GM19468 (cell line): ENCODE data around the gene QRFPR.
A peak's percentile ranks its signal among the peaks of the same experiment; 100 is the strongest.
"Not testable (repeated sequence)": the region's sequence is repeated elsewhere in the genome, so short reads cannot be mapped to it uniquely, and the experiment has no call there.

Source experiments
- ATAC-seq: cut with Tn5 transposase; IDR thresholded peaks from one replicate; pipeline ENCODE4 v1.9.1; 2021; ENCODE audit warnings: mild to moderate bottlenecking, moderate library complexity, moderate number of reproducible peaks; ENCODE audit not compliant: unreplicated experiment; ENCODE audit errors: extremely low read depth

QRFPR gene

GRCh38 chr4:121380776-121381462 is at the start of gene QRFPR:
QRFPR (minus strand) TSS chr4:121381018; CDS start chr4:121380647, 371 bp downstream.
- ATAC-seq, result no peak

- no peak for ATAC-seq
These were observed 47.9 kb upstream of the QRFPR start for GRCh38 chr4:121428721-121429120.

- ATAC-seq, result no peak
These were observed 40.8 kb upstream of the QRFPR start for GRCh38 chr4:121421594-121421993.

GRCh38 chr4:121411151-121411744 is 30.4 kb upstream of the QRFPR start:
- no peak for ATAC-seq

GRCh38 chr4:121408567-121408966 is 27.7 kb upstream of the QRFPR start:
- not testable (repeated sequence) for ATAC-seq

GRCh38 chr4:121400632-121401031 is 19.8 kb upstream of the QRFPR start:
- ATAC-seq, result no peak

- no peak for ATAC-seq
These were observed 17.3 kb upstream of the QRFPR start for GRCh38 chr4:121397941-121398601.

- no peak for ATAC-seq
These were observed 16.6 kb upstream of the QRFPR start for GRCh38 chr4:121397434-121397833.

GRCh38 chr4:121392426-121393086 is 11.7 kb upstream of the QRFPR start:
- ATAC-seq, result no peak

- ATAC-seq, result no peak
These were observed 9.5 kb upstream of the QRFPR start for GRCh38 chr4:121390335-121390734.

GRCh38 chr4:121379276-121379675 is 1.5 kb downstream of the QRFPR start:
- no peak for ATAC-seq

- ATAC-seq, result no peak
These were observed 3.7 kb downstream of the QRFPR start for GRCh38 chr4:121377076-121377475.

- ATAC-seq, result no peak
These were observed 4.3 kb downstream of the QRFPR start for GRCh38 chr4:121376556-121376955.

- ATAC-seq, result no peak
These were observed 4.7 kb downstream of the QRFPR start for GRCh38 chr4:121376097-121376496.

- no peak for ATAC-seq
These were observed 5.6 kb downstream of the QRFPR start for GRCh38 chr4:121375262-121375661.

- ATAC-seq, result no peak
These were observed 7.0 kb downstream of the QRFPR start for GRCh38 chr4:121373841-121374240.

- peak; percentile 64 for ATAC-seq
These were observed 10.0 kb downstream of the QRFPR start for GRCh38 chr4:121370729-121371325.

- no peak for ATAC-seq
These were observed 20.3 kb downstream of the QRFPR start for GRCh38 chr4:121360495-121360894.

- ATAC-seq, result no peak
These were observed 22.3 kb downstream of the QRFPR start for GRCh38 chr4:121358473-121358872.

- no peak for ATAC-seq
These were observed 27.6 kb downstream of the QRFPR start for GRCh38 chr4:121353213-121353612.

- no peak for ATAC-seq
These were observed 36.7 kb downstream of the QRFPR start for GRCh38 chr4:121344098-121344497.
